Activated CD8-positive, alpha-beta memory T cell treated with anti-CD3 and anti-CD28 coated beads, Interleukin-2, amount 50 U/mL, for 1 hour (primary cell): ENCODE data around the gene ZBTB46.

Experiments
- DNase-seq: peaks from one replicate; pipeline ENCODE4 v3.0.0-alpha.2; 2020; ENCODE audit errors: extremely low read depth

The ZBTB46 gene

DNA sequence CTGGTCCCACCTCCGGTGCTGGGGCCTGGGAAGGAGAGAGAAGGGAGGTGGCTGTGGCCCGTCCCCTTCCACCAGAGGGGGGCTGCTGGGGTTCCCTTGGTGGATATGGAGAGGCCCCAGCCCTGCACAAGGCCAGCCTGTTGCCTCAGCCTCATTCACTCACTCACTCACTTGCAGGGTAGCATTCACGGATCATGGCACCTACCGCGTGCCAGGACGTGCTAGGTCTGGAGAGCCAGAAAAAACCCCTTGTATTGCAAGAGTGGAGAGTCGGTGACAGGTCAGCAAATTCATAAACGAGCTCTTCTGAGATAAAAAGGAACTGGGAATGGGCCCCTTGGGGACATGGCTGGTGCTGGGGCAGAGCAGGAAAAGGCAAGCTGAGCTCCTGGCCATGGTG is 6.4 kb upstream of the ZBTB46 start:
- no peak for DNase-seq

DNA sequence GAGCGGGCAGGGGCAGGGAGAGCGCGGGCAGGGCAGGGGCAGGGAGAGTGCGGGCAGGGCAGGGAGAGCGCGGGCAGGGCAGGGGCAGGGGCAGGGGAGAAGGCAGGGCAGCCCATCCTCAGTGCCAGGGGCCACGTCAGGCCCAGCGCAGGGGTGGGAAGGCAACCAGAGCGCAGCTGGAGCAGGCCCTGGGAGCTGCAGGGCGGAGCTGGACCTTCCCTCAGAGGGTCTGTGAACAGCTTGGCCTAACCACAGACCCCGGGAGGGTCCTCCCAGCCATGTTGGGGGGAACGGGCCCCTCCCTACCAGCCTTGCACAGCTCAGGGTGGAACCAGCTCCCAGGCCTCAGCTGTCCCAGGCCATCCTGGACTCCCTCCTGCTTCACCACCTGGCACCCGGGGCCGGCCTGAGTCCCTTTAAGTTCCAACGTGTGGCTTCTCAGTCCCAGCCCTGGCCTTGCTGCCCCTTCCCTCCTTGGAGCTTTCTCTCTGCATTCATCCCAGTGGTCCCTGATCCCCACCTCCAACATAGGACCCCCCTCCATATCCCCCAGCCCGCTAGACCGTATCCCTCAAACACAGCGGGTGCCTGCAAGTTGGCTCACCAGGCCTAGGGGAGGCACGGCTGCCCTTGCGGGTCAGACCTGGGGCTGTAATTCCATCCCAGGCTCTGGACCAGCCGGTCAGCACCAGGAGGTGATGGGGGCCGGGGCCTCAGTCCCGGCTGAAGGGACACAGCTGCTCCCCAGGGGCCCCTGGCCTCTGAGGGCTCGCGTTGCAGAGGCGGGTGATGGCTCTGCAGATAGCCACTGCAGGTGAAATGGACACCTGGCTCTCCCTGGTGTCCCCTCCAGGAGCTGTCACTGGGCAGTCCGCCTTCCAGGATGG is 5.6 kb upstream of the ZBTB46 start:
- DNase-seq, result no peak

DNA sequence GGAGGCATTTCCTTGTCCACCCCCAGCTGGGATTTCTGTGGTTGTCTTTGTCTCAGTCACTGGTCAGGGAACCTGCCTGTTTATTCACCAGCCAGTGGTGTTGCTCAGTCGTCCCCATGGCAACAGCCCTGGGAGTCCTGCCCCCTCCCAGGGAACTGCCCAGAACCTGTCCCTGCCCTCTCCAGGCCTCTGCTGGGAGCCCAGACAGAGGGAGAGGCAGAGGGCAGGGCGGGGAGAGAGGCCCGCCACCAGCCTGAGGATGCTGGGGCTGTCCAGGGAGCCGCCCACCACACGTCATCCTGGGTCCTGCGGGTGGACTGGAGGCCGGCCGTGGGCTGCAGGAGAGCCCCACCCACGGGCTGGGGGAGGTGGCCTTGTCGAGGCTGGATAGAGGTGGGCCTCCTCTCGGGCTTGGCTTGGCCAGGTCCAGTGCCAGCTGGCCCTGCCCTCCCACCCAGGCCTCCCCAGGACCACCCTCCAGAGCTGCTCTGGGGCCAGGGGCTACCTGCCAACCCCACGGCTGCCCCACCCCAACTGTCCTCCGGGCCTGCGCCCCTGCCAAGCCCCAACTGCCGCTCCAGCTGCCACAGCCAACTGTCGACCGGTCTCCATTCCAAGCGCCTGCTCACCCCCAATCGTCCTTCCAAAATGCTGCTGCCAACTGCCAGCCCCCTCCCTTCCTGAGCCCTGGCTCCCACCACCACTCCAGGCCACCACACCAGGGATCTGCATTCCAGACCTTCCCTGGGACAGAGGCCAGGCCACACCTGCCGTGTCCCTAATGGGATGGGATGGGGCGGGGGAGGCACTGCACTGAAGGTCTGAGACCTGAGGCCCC is 4.2 kb upstream of the ZBTB46 start:
- no peak for DNase-seq

DNA sequence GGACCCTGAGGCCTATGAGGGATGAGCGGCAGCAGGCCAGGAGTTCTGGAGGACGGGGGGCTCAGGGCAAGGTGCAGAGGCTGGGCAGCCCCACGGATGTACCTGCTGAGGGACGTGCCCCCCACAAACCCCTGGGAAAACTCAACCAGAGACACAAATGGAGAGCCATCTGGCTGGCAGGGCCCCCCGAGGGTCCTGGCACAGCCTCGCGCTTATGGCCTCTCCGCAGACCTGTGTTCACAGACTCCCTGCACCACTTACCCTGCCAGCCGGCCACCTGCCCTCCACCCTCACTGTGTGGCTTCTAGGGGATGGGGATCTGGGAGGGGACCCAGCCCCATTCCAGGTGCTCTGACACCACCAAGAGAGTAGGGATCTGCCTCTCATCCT is 3.4 kb upstream of the ZBTB46 start:
- DNase-seq, result no peak

GRCh38 chr20:63833776-63834490 is 2.9 kb upstream of the ZBTB46 start:
- DNase-seq, result no peak

DNA sequence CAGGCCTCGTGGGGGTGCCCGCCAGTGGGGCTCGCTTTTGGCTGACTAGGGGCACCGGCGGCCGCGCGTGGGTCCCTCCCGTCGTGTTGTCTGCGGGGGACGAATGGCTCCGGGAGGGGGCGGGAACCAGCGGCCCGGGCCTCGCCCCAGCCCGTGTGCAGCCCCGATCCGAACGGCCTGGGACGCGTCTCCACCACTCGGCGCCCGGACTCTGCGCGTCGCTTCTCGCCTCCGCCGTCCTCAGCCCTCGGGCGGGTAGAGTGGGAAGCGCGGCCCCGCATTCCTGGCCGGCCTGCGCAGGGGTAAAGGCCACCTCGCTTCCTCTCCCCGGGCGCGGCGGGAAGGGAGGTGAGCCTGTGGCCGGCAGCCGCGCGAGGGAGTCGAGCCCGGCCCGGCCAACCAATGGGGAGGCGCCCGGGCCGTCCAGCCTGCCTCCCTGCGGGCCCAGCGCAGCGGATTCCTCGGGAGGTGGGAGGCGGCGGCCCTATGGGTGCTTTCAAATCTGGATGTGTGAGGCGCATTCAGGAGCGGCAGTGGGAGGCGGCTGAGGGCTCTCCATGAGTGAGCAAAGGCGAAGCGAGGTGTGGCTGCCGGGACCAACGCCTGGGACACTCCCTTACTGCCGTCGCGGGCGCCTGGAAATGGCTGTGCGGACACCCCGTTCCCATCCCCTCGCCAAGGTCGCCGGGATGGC is 1.1 kb upstream of the ZBTB46 start:
- no peak for DNase-seq

- DNase-seq, result no peak
Measured at GRCh38 chr20:63831646-63831992, 555 bp upstream of the ZBTB46 start.

GRCh38 chr20:63829945-63830835 is 874 bp downstream of the ZBTB46 start:
- DNase-seq, result no peak

GRCh38 chr20:63829603-63829944 is 1.5 kb downstream of the ZBTB46 start:
- DNase-seq, result no peak

- no peak for DNase-seq
Measured at GRCh38 chr20:63828951-63829350, 2.1 kb downstream of the ZBTB46 start.

- no peak for DNase-seq
Measured at GRCh38 chr20:63828545-63828944, 2.5 kb downstream of the ZBTB46 start.

- DNase-seq, result no peak
Measured at GRCh38 chr20:63828124-63828523, 2.9 kb downstream of the ZBTB46 start.

- no peak for DNase-seq
Measured at GRCh38 chr20:63826753-63827152, 4.3 kb downstream of the ZBTB46 start.

DNA sequence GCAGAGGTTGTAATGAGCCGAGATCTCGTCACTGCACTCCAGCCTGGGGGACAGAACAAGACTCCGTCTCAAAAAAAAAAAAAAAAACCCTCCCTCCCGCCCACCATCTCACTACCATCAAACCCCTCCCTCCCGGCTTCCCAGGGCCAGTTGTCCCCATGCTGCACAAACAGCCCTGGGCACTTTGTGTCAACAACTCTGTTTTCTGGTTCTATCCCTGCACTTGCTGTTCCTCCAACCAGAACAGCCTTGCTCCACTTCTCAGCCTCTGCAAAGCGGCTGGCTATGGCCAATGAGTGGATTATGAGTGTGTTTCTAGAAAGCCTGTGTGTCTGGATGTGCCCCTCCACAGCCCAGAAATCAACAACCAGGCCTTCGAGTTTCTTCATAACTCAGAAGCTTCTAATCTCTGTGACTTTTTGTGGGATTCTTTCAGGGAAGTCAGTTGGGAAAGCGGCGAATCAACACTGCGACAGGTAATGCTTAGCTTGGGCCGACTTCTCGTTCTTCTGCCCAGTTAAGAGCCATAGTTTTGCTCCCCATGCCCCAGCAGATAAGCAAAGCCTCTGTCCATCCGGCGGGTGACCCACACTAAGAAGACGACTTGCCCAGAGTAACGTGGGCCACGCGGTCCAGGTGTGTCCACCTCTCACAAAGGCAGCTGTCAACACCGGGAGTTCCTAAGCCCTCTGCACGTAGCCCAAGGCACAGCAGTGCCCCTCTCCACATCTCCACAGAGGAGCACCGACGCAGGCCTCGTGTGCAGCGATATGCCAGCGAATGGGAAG is 5.5 kb downstream of the ZBTB46 start:
- no peak for DNase-seq

DNA sequence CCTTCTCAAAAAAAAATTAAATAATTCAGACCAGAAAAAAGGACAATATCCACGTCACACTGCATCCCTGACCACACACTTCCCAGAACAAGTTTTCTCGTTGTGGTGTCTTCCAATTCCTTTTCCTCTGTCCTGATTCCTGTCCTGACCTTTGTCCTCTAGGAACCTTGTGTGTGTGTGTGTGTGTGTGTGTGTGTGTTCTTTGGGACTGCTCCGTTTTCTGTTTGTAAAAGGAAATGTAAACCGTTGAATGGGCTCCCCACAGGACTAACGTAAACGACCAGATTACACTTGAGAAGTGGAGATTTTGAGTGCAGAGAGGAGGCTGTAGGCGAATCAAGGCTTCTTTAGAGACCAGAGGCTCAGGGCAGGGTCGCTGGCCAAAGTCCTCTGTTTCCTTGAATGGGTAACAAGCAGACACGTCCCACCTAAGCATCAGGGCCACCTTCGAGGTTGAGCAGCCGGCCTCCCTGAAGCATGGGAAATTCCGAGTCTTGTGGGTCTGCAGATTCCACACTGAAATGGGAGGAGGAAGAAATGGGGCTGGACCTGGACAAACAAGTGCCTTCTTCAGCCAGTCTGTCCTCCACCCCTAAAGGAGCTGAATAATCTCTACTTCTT is 7.3 kb downstream of the ZBTB46 start:
- no peak for DNase-seq

GRCh38 chr20:63822276-63822696 is 8.8 kb downstream of the ZBTB46 start:
- no peak for DNase-seq

DNA sequence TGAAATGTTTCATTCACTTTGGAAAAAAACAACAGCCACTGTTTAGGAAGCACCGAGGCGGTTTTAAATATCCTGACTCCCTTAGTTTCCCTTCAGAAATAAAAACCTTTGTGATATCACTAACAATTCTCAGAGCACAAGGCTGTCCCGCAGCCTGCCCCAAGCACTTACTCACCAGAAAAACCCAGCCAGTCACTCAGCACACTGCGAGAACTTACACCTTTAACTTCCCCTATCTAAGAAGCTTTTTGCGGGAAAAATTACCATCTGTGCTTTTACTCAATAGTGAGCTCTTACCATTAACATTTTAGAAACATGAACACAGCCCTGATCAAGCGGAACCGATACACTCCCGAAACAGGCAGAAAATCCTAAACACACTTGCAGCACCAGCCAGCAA is 9.3 kb downstream of the ZBTB46 start:
- no peak for DNase-seq

DNA sequence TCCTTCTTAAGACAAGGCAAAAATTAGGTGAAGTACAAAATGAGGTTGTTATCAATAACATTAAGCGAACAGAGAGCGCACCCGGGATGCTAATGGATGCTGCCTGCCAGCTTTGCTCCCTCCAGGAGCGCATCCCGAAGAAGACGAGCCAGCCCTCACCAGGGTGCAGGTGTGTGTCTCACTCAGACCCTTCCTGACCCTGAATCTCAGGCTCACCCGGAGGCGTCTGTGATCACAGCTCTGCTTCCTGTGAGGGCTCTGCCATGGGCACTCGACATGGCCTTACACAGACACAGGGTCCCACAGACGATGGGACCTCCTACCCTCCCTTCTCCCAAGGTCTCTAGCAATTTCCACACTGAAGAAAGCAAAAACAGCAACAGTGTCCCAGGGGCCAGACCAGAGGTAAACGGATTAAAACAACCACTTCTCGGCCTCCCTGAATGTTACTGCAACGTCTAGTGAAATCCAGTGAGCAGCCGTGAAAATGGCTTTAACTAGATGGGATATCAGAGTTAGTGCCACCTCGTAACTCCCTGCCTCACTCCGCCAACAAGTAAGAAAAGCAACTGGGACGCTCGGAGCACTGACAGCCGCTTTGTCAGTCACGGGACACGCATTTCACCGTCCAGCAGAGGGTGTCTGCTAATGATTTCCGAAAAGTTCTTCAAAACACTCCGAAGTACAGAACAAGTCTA is 11.7 kb downstream of the ZBTB46 start:
- no peak for DNase-seq
